A673 (cell line): ENCODE measurements around the gene DOK1. TPM values are rescaled to one million over a fixed set of nuclear protein-coding genes. Genes with fewer than 3 reads are reported as not detected.

ENCODE experiments used
- BruUV-seq: library from RNA; stranded (reverse); fragments of 400-500 nt; replicated peaks from 2 replicates; lab custom pipeline; 2021; lab: Mats Ljungman, UMichigan
- CTCF ChIA-PET: fragments of 300-600 bp; sonication (Branson Sonifier 250); formaldehyde crosslinking; loops from one replicate; lab custom pipeline; 2022; ENCODE audit warnings: antibody characterized with exemption; lab: Charles Lee
- POLR2A ChIA-PET: fragments of 300-600 bp; sonication (Branson Sonifier 250); formaldehyde crosslinking; loops from one replicate; lab custom pipeline; 2022; ENCODE audit warnings: antibody characterized with exemption; ENCODE audit not compliant: low non-redundant PET; lab: Charles Lee
- DNase-seq: peaks from one replicate; pipeline ENCODE4 v3.0.0-alpha.2; 2015; ENCODE audit warnings: low spot score
- H3K27ac ChIP-seq: fragments of 200-600 bp; sonication (generic); 2 replicates; pipeline ENCODE4 v1.5.1; 2016; ENCODE audit warnings: mixed run types, low read depth, mild to moderate bottlenecking, mixed read lengths, antibody characterized with exemption, low read length; ENCODE audit not compliant: poor library complexity, severe bottlenecking
- H3K27me3 ChIP-seq: fragments of 200-600 bp; sonication (generic); replicated peaks from 2 replicates; pipeline ENCODE4 v1.6.1; 2017; ENCODE audit warnings: mixed run types, low read depth, mild to moderate bottlenecking, mixed read lengths, antibody characterized with exemption, low read length; ENCODE audit not compliant: insufficient read depth, poor library complexity
- H3K36me3 ChIP-seq: fragments of 200-600 bp; sonication (generic); 2 replicates; pipeline ENCODE4 v1.6.1; 2016; ENCODE audit warnings: mixed run types, mild to moderate bottlenecking, mixed read lengths, antibody characterized with exemption, low read length; ENCODE audit not compliant: insufficient read depth, poor library complexity, severe bottlenecking
- H3K4me1 ChIP-seq: fragments of 200-600 bp; sonication (generic); 2 replicates; pipeline ENCODE4 v1.6.1; 2017; ENCODE audit warnings: mixed run types, mild to moderate bottlenecking, mixed read lengths, antibody characterized with exemption, low read length; ENCODE audit not compliant: insufficient read depth, poor library complexity, severe bottlenecking
- H3K4me3 ChIP-seq: fragments of 200-600 bp; sonication (generic); 2 replicates; pipeline ENCODE4 v1.5.1; 2016; ENCODE audit warnings: low read depth, mixed run types, mild to moderate bottlenecking, mixed read lengths, low read length; ENCODE audit not compliant: poor library complexity, severe bottlenecking
- H3K9me3 ChIP-seq: fragments of 200-600 bp; sonication (generic); 2 replicates; pipeline ENCODE4 v1.6.1; 2016; ENCODE audit warnings: mixed run types, low read depth, mild to moderate bottlenecking, mixed read lengths, antibody characterized with exemption, low read length; ENCODE audit not compliant: poor library complexity, severe bottlenecking
- CTCF ChIP-seq: fragments of 300-800, 200-600 bp; sonication (generic); conservative IDR thresholded peaks from 2 replicates; pipeline ENCODE4 v1.5.1; 2017; ENCODE audit warnings: low read depth, mild to moderate bottlenecking, antibody characterized with exemption, low read length, moderate library complexity, mixed read lengths
- EZH2 ChIP-seq: fragments of 200-600 bp; sonication (generic); IDR thresholded peaks from 2 replicates; pipeline ENCODE4 v1.6.1; 2017; ENCODE audit warnings: borderline replicate concordance, low read depth, mild to moderate bottlenecking, mixed read lengths, antibody characterized with exemption, low read length; ENCODE audit not compliant: poor library complexity, severe bottlenecking
- intact Hi-C: fragments of 100-400 bp; cut with micrococcal nuclease; formaldehyde crosslinking; loops from one replicate; pipeline ENCODE4 v1.10.0; 2022; ENCODE audit not compliant: unreplicated experiment
- total RNA-seq: library from RNA; stranded (reverse); gene quantifications from 2 replicates; pipeline ENCODE4 v1.2.3, GENCODE V29; 2021

Gene DOK1
- total RNA-seq, 1 experiment from 2014 or later: 20.7 TPM

- no peak for TF ChIP-seq CTCF
- TF ChIP-seq EZH2: no peak
- BruUV-seq: no TSS peak
- peaks cover 13% of the 10 kb centered on the region for H3K4me1 ChIP-seq
- intact Hi-C loops: loop anchor here (5.0 to 10.0 kb wide), 2 partner anchors 199 to 281 kb away; no protein-coding TSS in a partner anchor
- H3K27me3 ChIP-seq: peaks cover 6% of the 10 kb centered on the region
- peaks cover 5% of the 10 kb centered on the region for H3K36me3 ChIP-seq
- ChIA-PET CTCF (no interaction called here), POLR2A (no interaction called here)
- no peaks in the 10 kb centered on the region for H3K9me3 ChIP-seq
- DNase-seq: no peak
- H3K27ac ChIP-seq: no peak overlapping the region
- H3K4me3 ChIP-seq: no peak overlapping the region
These were observed 21.1 kb upstream of the DOK1 start for GRCh38 chr2:74533464-74533863.

GRCh38 chr2:74534411-74534810, 20.1 kb upstream of the DOK1 start:
- no TSS peak for BruUV-seq
- intact Hi-C loops: loop anchor here (5.0 to 10.0 kb wide), 2 partner anchors 200 to 282 kb away; no protein-coding TSS in a partner anchor
- H3K4me3 ChIP-seq: no peak overlapping the region
- ChIA-PET POLR2A (no interaction called here), CTCF (no interaction called here)
- no peak overlapping the region for H3K27ac ChIP-seq
- peaks cover 10% of the 10 kb centered on the region for H3K27me3 ChIP-seq
- TF ChIP-seq CTCF: no peak
- TF ChIP-seq EZH2: no peak
- peaks cover 8% of the 10 kb centered on the region for H3K4me1 ChIP-seq
- peaks cover 5% of the 10 kb centered on the region for H3K36me3 ChIP-seq
- no peak for DNase-seq
- no peaks in the 10 kb centered on the region for H3K9me3 ChIP-seq

- no peak overlapping the region for H3K4me3 ChIP-seq
- no peaks in the 10 kb centered on the region for H3K9me3 ChIP-seq
- peaks cover 8% of the 10 kb centered on the region for H3K4me1 ChIP-seq
- ChIA-PET POLR2A (no interaction called here), CTCF (no interaction called here)
- H3K27me3 ChIP-seq: peaks cover 10% of the 10 kb centered on the region
- intact Hi-C loops: loop anchor here (10.0 kb wide), 1 partner anchor 201 kb away; no protein-coding TSS in a partner anchor
- no peak for DNase-seq
- BruUV-seq: no TSS peak
- peaks cover 5% of the 10 kb centered on the region for H3K36me3 ChIP-seq
- no peak overlapping the region for H3K27ac ChIP-seq
- TF ChIP-seq CTCF (no peak), EZH2 (no peak)
These were observed 19.0 kb upstream of the DOK1 start for GRCh38 chr2:74535440-74535965.
